Measurements from ENCODE around the gene DLAT.

DNA sequence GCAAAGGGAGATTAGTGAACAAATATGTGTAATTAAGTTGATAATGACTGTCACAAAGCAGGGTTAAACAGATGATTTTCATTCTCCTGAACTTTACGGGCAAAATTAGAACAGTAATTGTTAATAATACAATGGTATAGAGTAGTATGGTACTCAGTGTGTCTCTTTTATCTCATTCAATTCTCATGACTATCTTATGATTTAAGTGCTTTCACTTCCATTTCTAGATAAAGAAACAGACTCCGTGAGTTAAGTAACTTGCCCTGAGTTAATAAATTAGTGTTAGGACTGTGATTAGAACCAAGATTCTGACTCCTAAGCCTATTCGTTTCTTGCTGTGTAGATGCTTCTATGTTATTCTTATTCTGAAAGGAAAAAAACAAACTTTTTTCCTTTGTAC is 26.6 kb downstream of the DLAT start:
- TF ChIP-seq CTCF (IDR thresholded peaks at IDR 0.05 in 2 of 3, conservative IDR thresholded peaks at IDR 0.05 in 1 of 3; ENCODE audit: borderline replicate concordance in 1 of 3, insufficient read depth in 1 of 3, low read depth in 2 of 3, low read length in 2 of 3) (no peak), EZH2 (IDR thresholded peaks at IDR 0.05) (no peak), SIN3A (IDR thresholded peaks at IDR 0.05; ENCODE audit: low read depth) (no peak), POLR2A (IDR thresholded peaks at IDR 0.05; ENCODE audit: borderline replicate concordance, extremely low read depth, insufficient read depth, insufficient read length) (no peak), CBX3 (IDR thresholded peaks at IDR 0.05; ENCODE audit: low read depth) (no peak), POLR2AphosphoS5 (IDR thresholded peaks at IDR 0.05; ENCODE audit: low read depth, low read length) (no peak), RAD21 (IDR thresholded peaks at IDR 0.05; ENCODE audit: low read depth) (no peak), ATF3 (IDR thresholded peaks at IDR 0.05) (no peak)

Measured in HCT116 (cell line).